Mesenchymal stem cell (in vitro differentiated cells and primary cell): Measurements from ENCODE around the gene DIPK1C.
"Not testable (repeated sequence)": the region's sequence is repeated elsewhere in the genome, so short reads cannot be mapped to it uniquely, and the experiment has no call there.

Source experiments
- DNase-seq: peaks from one replicate; pipeline ENCODE4 v3.0.0-alpha.2; 2013
- H2AFZ ChIP-seq: one replicate; pipeline ENCODE4 v1.6.1; 2013; ENCODE audit warnings: low read depth, mild to moderate bottlenecking, control low read depth, inconsistent platforms, low read length, moderate library complexity
- H2AK5ac ChIP-seq: 2 replicates; pipeline ENCODE4 v1.6.1; 2013; ENCODE audit warnings: low read length, moderate library complexity, mild to moderate bottlenecking, inconsistent platforms; ENCODE audit not compliant: severe bottlenecking
- H2BK120ac ChIP-seq: one replicate; pipeline ENCODE4 v1.6.1; 2013; ENCODE audit warnings: low read depth, mild to moderate bottlenecking, inconsistent platforms, low read length, moderate library complexity
- H2BK12ac ChIP-seq, 2 experiments: one replicate each; pipeline ENCODE4 v1.6.1; 2013; ENCODE audit warnings: inconsistent platforms in 2 of 2, low read length in 2 of 2, mild to moderate bottlenecking in 2 of 2, moderate library complexity in 2 of 2, control low read depth in 1 of 2
- H2BK15ac ChIP-seq: one replicate; pipeline ENCODE4 v1.6.1; 2013; ENCODE audit warnings: mild to moderate bottlenecking, low read depth, inconsistent platforms; ENCODE audit not compliant: poor library complexity, severe bottlenecking
- H2BK5ac ChIP-seq: 2 replicates; pipeline ENCODE4 v1.6.1; 2013; ENCODE audit warnings: low read depth, mild to moderate bottlenecking, low read length, control low read depth, inconsistent platforms; ENCODE audit not compliant: poor library complexity, severe bottlenecking
- H3K14ac ChIP-seq, 2 experiments: one replicate each; pipeline ENCODE4 v1.6.1; 2013; ENCODE audit warnings: inconsistent platforms in 2 of 2, low read length in 2 of 2, control low read depth in 1 of 2, mild to moderate bottlenecking in 1 of 2, moderate library complexity in 1 of 2
- H3K18ac ChIP-seq, 2 experiments: one replicate each; pipeline ENCODE4 v1.6.1; 2013; ENCODE audit warnings: inconsistent platforms in 2 of 2, low read length in 2 of 2, control low read depth in 1 of 2, low read depth in 1 of 2, mild to moderate bottlenecking in 1 of 2
- H3K23ac ChIP-seq, 2 experiments: one replicate each; pipeline ENCODE4 v1.6.1; 2013; ENCODE audit warnings: inconsistent platforms in 2 of 2, low read length in 2 of 2, mild to moderate bottlenecking in 2 of 2, moderate library complexity in 2 of 2, control low read depth in 1 of 2
- H3K27ac ChIP-seq: 2 replicates; pipeline ENCODE4 v1.5.1; 2013; ENCODE audit warnings: mild to moderate bottlenecking, moderate library complexity, low read length, control low read depth, inconsistent platforms; ENCODE audit not compliant: poor library complexity, severe bottlenecking
- H3K27me3 ChIP-seq, 2 experiments: 2 replicates each; pipeline versions ENCODE4 v1.6.1 to v1.7.0; 2013; ENCODE audit warnings: low read length in 2 of 2, mild to moderate bottlenecking in 2 of 2, moderate library complexity in 2 of 2, control low read depth in 1 of 2, inconsistent platforms in 1 of 2; ENCODE audit not compliant: control insufficient read depth in 1 of 2, insufficient read depth in 1 of 2
- H3K36me3 ChIP-seq, 2 experiments: 2 replicates each; pipeline versions ENCODE4 v1.6.1 to v1.7.0; 2013; ENCODE audit warnings: low read length in 2 of 2, control low read depth in 1 of 2, inconsistent platforms in 1 of 2, low read depth in 1 of 2, mild to moderate bottlenecking in 1 of 2; ENCODE audit not compliant: insufficient read depth in 2 of 2, control insufficient read depth in 1 of 2
- H3K4ac ChIP-seq, 2 experiments: one replicate each; pipeline ENCODE4 v1.6.1; 2013; ENCODE audit warnings: inconsistent platforms in 2 of 2, low read length in 2 of 2, mild to moderate bottlenecking in 2 of 2, moderate library complexity in 2 of 2, control low read depth in 1 of 2, low read depth in 1 of 2
- H3K4me1 ChIP-seq: 2 replicates; pipeline ENCODE4 v1.6.1; 2013; ENCODE audit warnings: low read depth, low read length, control low read depth; ENCODE audit not compliant: control insufficient read depth, insufficient read depth
- H3K4me2 ChIP-seq: 2 replicates; pipeline ENCODE4 v1.6.1; 2013; ENCODE audit warnings: low read length, mild to moderate bottlenecking, inconsistent platforms; ENCODE audit not compliant: poor library complexity, severe bottlenecking
- H3K4me3 ChIP-seq, 2 experiments: 2 replicates each; pipeline versions ENCODE4 v1.5.1 to v1.7.0; 2013; ENCODE audit warnings: low read length in 2 of 2, mild to moderate bottlenecking in 2 of 2, control low read depth in 1 of 2, low read depth in 1 of 2; ENCODE audit not compliant: insufficient read depth in 1 of 2
- H3K79me1 ChIP-seq: replicated peaks from 2 replicates; pipeline ENCODE4 v1.6.1; 2013; ENCODE audit warnings: mild to moderate bottlenecking, control low read depth, low read length, inconsistent platforms; ENCODE audit not compliant: poor library complexity, severe bottlenecking
- H3K9ac ChIP-seq: 2 replicates; pipeline ENCODE4 v1.7.0; 2013; ENCODE audit warnings: mild to moderate bottlenecking, low read length, moderate library complexity
- H3K9me3 ChIP-seq: 2 replicates; pipeline ENCODE4 v1.7.0; 2013; ENCODE audit warnings: mild to moderate bottlenecking, low read length; ENCODE audit not compliant: control insufficient read depth
- H4K8ac ChIP-seq: one replicate; pipeline ENCODE4 v1.6.1; 2013; ENCODE audit warnings: inconsistent platforms, mild to moderate bottlenecking, low read length, moderate library complexity
- H4K91ac ChIP-seq: one replicate; pipeline ENCODE4 v1.6.1; 2013; ENCODE audit warnings: mild to moderate bottlenecking, low read length, inconsistent platforms
- WGBS: methylation state at CpG from one replicate; pipeline ENCODE4 v1.1.7; 2013; ENCODE audit warnings: mixed read lengths; 5-methylcytosine and 5-hydroxymethylcytosine counted together

The DIPK1C gene

GRCh38 chr18:74501386-74501785 is 44.3 kb upstream of the DIPK1C start:
- peaks cover 17% of the 10 kb centered on the region for H3K4me1 ChIP-seq
- no peak overlapping the region for H3K9ac ChIP-seq
- peaks cover 24 to 44% of the 10 kb centered on the region in 2 experiments for H3K36me3 ChIP-seq
- no peaks in the 10 kb centered on the region for H3K27me3 ChIP-seq
- H3K9me3 ChIP-seq = no peaks in the 10 kb centered on the region
- no peak overlapping the region for H2AFZ ChIP-seq
- WGBS = 100% methylated on average over 1 of the region's 4 CpGs
- H2BK12ac ChIP-seq = peak overlapping the region in 1 of 2 experiments; percentile 35
- H2AK5ac ChIP-seq = peak overlapping the region; percentile 71
- no peak for DNase-seq
- H4K91ac ChIP-seq = no peak overlapping the region
- no peak overlapping the region for H3K18ac ChIP-seq
- H2BK5ac ChIP-seq = peak overlapping the region; percentile 83
- H3K27ac ChIP-seq = peak overlapping the region; percentile 85
- no peak overlapping the region for H2BK120ac ChIP-seq
- no peak overlapping the region for H3K4me3 ChIP-seq
- H2BK15ac ChIP-seq = no peak overlapping the region
- H3K4ac ChIP-seq = no peak overlapping the region
- H3K4me2 ChIP-seq = peak overlapping the region; percentile 59
- no peak overlapping the region for H3K23ac ChIP-seq
- no peak overlapping the region for H4K8ac ChIP-seq
- peaks cover 11% of the 10 kb centered on the region for H3K79me1 ChIP-seq
- H3K14ac ChIP-seq = no peak overlapping the region

- H3K14ac ChIP-seq, H2BK15ac ChIP-seq, H3K79me1 ChIP-seq, H3K18ac ChIP-seq, H3K27me3 ChIP-seq, H4K8ac ChIP-seq, H2BK120ac ChIP-seq, H3K9me3 ChIP-seq, DNase-seq, H3K4me3 ChIP-seq, H3K4ac ChIP-seq, H3K23ac ChIP-seq, H3K9ac ChIP-seq, H2BK5ac ChIP-seq, H2AFZ ChIP-seq, H4K91ac ChIP-seq, H2AK5ac ChIP-seq, H2BK12ac ChIP-seq: not testable (repeated sequence)
- Histone ChIP-seq H3K4me1 (peaks cover 17% of the 10 kb centered on the region), H3K4me2 (peak overlapping the region; percentile 59), H3K36me3 (peaks cover 20 to 41% of the 10 kb centered on the region in 2 experiments), H3K27ac (peak overlapping the region; percentile 85)
- WGBS = 93% methylated on average over 8 of the region's 8 CpGs
These were observed 43.7 kb upstream of the DIPK1C start for GRCh38 chr18:74500774-74501173.

- H4K8ac ChIP-seq = no peak overlapping the region
- H3K4me2 ChIP-seq = peak overlapping the region; percentile 37
- H3K27me3 ChIP-seq = no peaks in the 10 kb centered on the region
- no peak overlapping the region for H2BK5ac ChIP-seq
- H3K23ac ChIP-seq = no peak overlapping the region
- no peak overlapping the region for H2AFZ ChIP-seq
- H2BK12ac ChIP-seq = no peak overlapping the region
- no peak overlapping the region for H2BK120ac ChIP-seq
- 99% methylated on average over 4 of the region's 6 CpGs for WGBS
- peaks cover 17% of the 10 kb centered on the region for H3K4me1 ChIP-seq
- peak overlapping the region; percentile 85 for H3K27ac ChIP-seq
- DNase-seq = no peak
- no peak overlapping the region for H4K91ac ChIP-seq
- no peak overlapping the region for H3K14ac ChIP-seq
- no peak overlapping the region for H3K4me3 ChIP-seq
- no peaks in the 10 kb centered on the region for H3K9me3 ChIP-seq
- H2BK15ac ChIP-seq = no peak overlapping the region
- H3K36me3 ChIP-seq = peaks cover 18 to 37% of the 10 kb centered on the region in 2 experiments
- no peak overlapping the region for H3K18ac ChIP-seq
- no peak overlapping the region for H3K4ac ChIP-seq
- H2AK5ac ChIP-seq = no peak overlapping the region
- peaks cover 7% of the 10 kb centered on the region for H3K79me1 ChIP-seq
- H3K9ac ChIP-seq = peak overlapping the region; percentile 80
These were observed 43.3 kb upstream of the DIPK1C start for GRCh38 chr18:74500372-74500771.

- Histone ChIP-seq H3K9me3 (no peaks in the 10 kb centered on the region), H3K4me2 (peak overlapping the region; percentile 54), H3K79me1 (peaks cover 2% of the 10 kb centered on the region), H3K9ac (peak overlapping the region; percentile 80), H2BK12ac (no peak overlapping the region), H3K36me3 (peaks cover 15 to 35% of the 10 kb centered on the region in 2 experiments), H2AK5ac (no peak overlapping the region), H3K27ac (peak overlapping the region; percentile 79), H2BK120ac (no peak overlapping the region), H4K8ac (peak overlapping the region; percentile 45), H2BK5ac (no peak overlapping the region), H3K27me3 (no peaks in the 10 kb centered on the region), H3K4ac (no peak overlapping the region), H3K4me3 (peak overlapping the region in 1 of 2 experiments; percentile 58), H4K91ac (no peak overlapping the region), H3K4me1 (peaks cover 17% of the 10 kb centered on the region), H3K14ac (no peak overlapping the region), H2AFZ (no peak overlapping the region), H2BK15ac (no peak overlapping the region), H3K18ac (no peak overlapping the region), H3K23ac (no peak overlapping the region)
- DNase-seq = peak; percentile 47
- 83% methylated on average over 9 of the region's 9 CpGs for WGBS
These were observed 42.5 kb upstream of the DIPK1C start for GRCh38 chr18:74499633-74500032.
